ENCODE results near the gene EFL1. TPM values are rescaled to one million over a fixed set of nuclear protein-coding genes. Genes with fewer than 3 reads are reported as not detected.
"Not testable (repeated sequence)": the region's sequence is repeated elsewhere in the genome, so short reads cannot be mapped to it uniquely, and the experiment has no call there.

Gene EFL1
- polyA plus RNA-seq (2013, experiment 1 of 2) = 14.0 TPM
- polyA plus RNA-seq (2013, experiment 2 of 2) = 15.7 TPM

DNA sequence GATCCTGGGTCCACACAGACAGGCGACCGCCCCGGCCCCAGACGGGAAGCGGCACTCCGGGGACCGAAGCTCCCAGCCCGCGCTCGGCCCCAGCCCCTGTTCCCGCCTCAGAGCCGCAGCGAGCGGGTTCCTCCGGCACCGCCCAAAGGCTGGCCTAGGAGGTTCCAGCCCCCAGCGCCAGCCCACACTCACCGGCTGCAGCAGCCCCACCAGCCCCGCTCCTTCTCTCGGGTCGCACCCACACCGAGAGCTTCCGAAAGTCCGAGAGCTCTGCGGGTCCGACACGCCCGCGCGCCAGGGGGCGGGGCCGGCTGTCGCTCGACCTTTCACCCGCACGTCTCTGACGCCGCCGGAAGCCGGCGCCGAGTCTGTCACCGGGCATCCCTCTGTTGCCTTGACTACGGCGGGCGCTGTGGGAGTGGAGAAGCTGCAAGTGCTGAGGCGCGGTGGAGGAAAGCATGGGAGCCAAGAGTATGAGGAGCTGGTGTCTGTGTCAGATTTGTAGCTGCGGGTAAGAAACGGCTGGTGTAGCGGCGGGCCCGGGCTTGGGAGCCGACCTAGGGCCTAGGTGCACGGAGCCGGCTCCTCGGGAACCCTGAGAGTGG, at the start of gene EFL1, which contains the start of gene SAXO2:
EFL1 (minus strand) TSS at position 313 of the 605 bp plus-strand sequence. CDS start 956 bp downstream, outside the sequence.
SAXO2 (plus strand) TSS at position 397 of the 605 bp plus-strand sequence; CDS start at position 459, 62 bp downstream.
- WGBS, 2 experiments (ENCODE audit: insufficient coverage in 2 of 2) = 0 to 1% methylated on average over 44 to 47 of the region's 57 CpGs

DNA sequence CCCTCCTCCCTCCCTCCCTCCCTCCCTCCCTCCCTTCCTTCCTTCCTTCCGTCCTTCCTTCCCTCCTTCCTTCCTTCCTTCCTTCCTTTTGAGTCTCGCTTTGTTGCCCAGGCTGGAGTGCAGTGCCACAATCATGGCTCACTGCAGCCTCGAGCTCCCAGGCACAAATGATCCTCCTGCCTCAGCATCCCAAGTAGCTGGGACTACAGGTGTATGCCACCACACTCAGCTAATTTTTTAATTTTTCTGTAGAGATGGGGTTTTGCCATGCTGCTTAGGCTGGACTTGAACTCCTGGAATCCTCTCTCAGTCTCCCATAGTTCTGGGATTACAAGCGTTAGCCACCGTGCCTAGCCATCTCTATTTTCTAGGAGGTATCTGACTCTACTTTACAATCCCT, 48.8 kb upstream of the EFL1 start:
- 85 to 97% methylated on average over 2 to 4 of the region's 5 CpGs for WGBS, 2 experiments (ENCODE audit: insufficient coverage in 2 of 2)
- not testable (repeated sequence) for H3K4me3 ChIP-seq (ENCODE audit: extremely low read depth, insufficient read depth, low read length, poor library complexity, severe bottlenecking); H3K9me3 ChIP-seq (ENCODE audit: control insufficient read depth, low read length)

More for the DNA sequence above, at the start of gene EFL1, which contains the start of gene SAXO2:
- Histone ChIP-seq H3K27ac (ENCODE audit: low read depth, low read length, severe bottlenecking) (peak within 1 kb of the TSS; percentile 54), H3K9me3 (ENCODE audit: control insufficient read depth, low read length) (no peaks in the 10 kb centered on the region), H3K36me3 (ENCODE audit: control insufficient read depth, insufficient read depth, low read length) (peaks cover 6% of the 10 kb centered on the region), H3K4me3 (ENCODE audit: extremely low read depth, insufficient read depth, low read length, poor library complexity, severe bottlenecking) (peak within 1 kb of the TSS; percentile 70), H3K4me1 (ENCODE audit: control insufficient read depth, insufficient read depth, low read length, poor library complexity, severe bottlenecking) (no peaks in the 10 kb centered on the region)

DNA sequence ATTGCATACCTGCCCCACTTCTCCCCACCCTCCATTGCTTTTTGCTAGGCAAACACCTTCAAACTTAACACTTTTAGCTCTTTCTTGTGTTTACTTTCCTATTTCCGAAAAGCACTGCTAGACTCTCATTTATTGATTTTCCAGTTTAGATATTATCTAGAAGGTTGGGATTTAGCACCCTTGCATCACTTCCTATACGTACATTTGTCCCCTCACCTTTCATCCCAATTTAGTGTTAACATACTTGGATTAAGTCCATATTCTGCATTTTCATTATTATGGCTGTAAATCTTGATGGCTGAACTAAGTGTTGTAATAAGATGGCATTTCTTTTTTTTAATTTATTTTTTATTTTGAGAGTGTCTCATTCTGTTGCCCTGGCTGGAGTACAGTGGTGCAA, 47.3 kb upstream of the EFL1 start:
- Histone ChIP-seq H3K27ac (ENCODE audit: low read depth, low read length, severe bottlenecking) (no peak overlapping the region), H3K4me1 (ENCODE audit: control insufficient read depth, insufficient read depth, low read length, poor library complexity, severe bottlenecking) (peaks cover 9% of the 10 kb centered on the region), H3K9me3 (ENCODE audit: control insufficient read depth, low read length) (no peaks in the 10 kb centered on the region), H3K36me3 (ENCODE audit: control insufficient read depth, insufficient read depth, low read length) (no peaks in the 10 kb centered on the region), H3K4me3 (ENCODE audit: extremely low read depth, insufficient read depth, low read length, poor library complexity, severe bottlenecking) (no peak overlapping the region)
- WGBS, 2 experiments (ENCODE audit: insufficient coverage in 2 of 2) = no CpG with 5 or more reads among the region's 2 CpGs

More for the DNA sequence above, 48.8 kb upstream of the EFL1 start:
- H3K36me3 ChIP-seq (ENCODE audit: control insufficient read depth, insufficient read depth, low read length); H3K27ac ChIP-seq (ENCODE audit: low read depth, low read length, severe bottlenecking); H3K4me1 ChIP-seq (ENCODE audit: control insufficient read depth, insufficient read depth, low read length, poor library complexity, severe bottlenecking): not testable (repeated sequence)

DNA sequence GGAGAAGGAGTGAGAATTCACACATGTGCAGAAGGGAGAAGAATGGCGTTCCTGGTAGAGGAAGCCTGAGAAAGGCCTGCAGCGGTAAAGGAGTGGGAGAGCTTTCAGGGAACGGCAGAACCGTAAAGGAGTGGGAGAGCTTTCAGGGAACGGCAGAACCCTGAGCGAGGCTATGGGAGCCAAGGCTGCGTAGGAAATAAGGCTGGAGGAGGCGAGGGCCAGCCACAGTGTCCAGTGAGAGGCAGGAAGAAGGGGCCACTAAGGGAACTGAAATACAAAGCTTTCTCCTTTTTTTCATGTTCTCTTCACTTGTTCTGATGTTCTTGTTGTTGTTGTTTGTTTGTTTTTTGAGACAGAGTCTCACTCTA, 45.2 kb upstream of the EFL1 start:
- Histone ChIP-seq H3K27ac (ENCODE audit: low read depth, low read length, severe bottlenecking) (no peak overlapping the region), H3K36me3 (ENCODE audit: control insufficient read depth, insufficient read depth, low read length) (no peaks in the 10 kb centered on the region), H3K4me1 (ENCODE audit: control insufficient read depth, insufficient read depth, low read length, poor library complexity, severe bottlenecking) (peaks cover 2% of the 10 kb centered on the region), H3K4me3 (ENCODE audit: extremely low read depth, insufficient read depth, low read length, poor library complexity, severe bottlenecking) (no peak overlapping the region), H3K9me3 (ENCODE audit: control insufficient read depth, low read length) (no peaks in the 10 kb centered on the region)
- WGBS, 2 experiments (ENCODE audit: insufficient coverage in 2 of 2) = 92 to 100% methylated on average over 6 of the region's 8 CpGs

DNA sequence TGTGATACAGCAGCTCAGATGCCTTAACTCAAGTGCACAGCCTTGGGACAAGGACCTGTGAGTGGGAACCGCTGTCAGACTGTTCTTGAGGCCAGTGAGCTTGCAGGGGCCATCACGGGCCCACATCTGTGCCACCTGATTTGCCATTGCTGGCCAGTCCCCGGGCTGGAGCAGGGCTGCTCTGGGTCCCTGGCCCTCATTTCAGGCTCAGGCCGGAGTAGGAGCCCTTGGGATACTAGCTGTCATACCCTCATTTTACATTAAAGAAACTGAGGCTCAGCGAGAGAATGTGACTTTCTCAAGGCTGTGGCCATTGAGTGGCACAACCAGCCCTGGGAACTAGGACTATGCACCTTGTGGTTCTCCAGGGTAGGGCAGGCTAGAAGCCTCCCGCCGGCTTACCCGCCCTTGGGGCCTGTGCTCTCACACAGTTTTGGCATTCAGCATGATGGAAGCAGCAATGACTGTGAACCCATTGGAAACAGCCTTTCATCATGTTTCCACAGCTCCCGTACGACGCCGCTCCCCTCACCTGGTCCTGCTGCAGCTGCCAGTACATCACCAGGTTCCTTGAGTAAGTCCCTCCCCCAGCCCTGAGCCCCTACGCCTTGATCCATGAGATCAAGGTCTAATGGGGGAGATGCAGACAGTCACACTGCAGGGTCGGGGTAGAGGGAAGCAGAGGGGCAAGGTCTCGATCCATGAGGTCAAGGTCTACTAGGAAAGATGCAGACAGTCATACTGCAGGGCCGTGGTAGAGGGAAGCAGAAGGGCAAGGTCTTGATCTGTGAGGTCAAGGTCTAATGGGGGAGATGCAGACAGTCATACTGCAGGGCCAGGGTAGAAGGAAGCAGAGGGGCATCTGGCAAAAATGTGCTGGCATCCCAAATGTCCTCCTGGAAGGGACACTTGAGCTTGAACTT, 44.5 kb upstream of the EFL1 start:
- Histone ChIP-seq H3K27ac (ENCODE audit: low read depth, low read length, severe bottlenecking) (no peak overlapping the region), H3K9me3 (ENCODE audit: control insufficient read depth, low read length) (no peaks in the 10 kb centered on the region), H3K4me1 (ENCODE audit: control insufficient read depth, insufficient read depth, low read length, poor library complexity, severe bottlenecking) (no peaks in the 10 kb centered on the region), H3K36me3 (ENCODE audit: control insufficient read depth, insufficient read depth, low read length) (no peaks in the 10 kb centered on the region), H3K4me3 (ENCODE audit: extremely low read depth, insufficient read depth, low read length, poor library complexity, severe bottlenecking) (no peak overlapping the region)
- WGBS, 2 experiments (ENCODE audit: insufficient coverage in 2 of 2) = 89 to 92% methylated on average over 14 to 16 of the region's 16 CpGs

DNA sequence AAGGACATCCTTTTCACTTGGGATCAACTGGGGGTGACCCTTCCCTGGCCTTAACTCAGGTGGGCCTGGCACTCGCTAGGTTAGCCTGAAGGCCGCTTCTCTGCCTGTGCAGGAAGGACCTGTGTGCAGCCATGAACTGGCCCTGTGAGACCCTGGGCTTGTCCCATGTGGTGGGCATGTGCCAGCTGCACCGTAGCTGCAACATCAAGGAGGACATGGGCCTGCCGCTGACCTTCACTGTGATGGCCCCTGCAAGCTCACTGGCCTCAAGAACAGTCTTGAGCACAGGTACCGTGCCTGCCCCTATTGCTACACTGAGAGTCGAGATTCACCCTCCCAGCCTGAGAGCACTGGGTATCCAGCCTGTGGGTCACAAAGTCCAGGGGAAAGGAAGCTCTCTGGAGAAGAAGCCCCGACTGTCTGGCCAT, 43.1 kb upstream of the EFL1 start:
- Histone ChIP-seq H3K27ac (ENCODE audit: low read depth, low read length, severe bottlenecking) (no peak overlapping the region), H3K9me3 (ENCODE audit: control insufficient read depth, low read length) (no peaks in the 10 kb centered on the region), H3K36me3 (ENCODE audit: control insufficient read depth, insufficient read depth, low read length) (no peaks in the 10 kb centered on the region), H3K4me1 (ENCODE audit: control insufficient read depth, insufficient read depth, low read length, poor library complexity, severe bottlenecking) (peaks cover 4% of the 10 kb centered on the region), H3K4me3 (ENCODE audit: extremely low read depth, insufficient read depth, low read length, poor library complexity, severe bottlenecking) (no peak overlapping the region)
- 83 to 96% methylated on average over 5 of the region's 7 CpGs for WGBS, 2 experiments (ENCODE audit: insufficient coverage in 2 of 2)

DNA sequence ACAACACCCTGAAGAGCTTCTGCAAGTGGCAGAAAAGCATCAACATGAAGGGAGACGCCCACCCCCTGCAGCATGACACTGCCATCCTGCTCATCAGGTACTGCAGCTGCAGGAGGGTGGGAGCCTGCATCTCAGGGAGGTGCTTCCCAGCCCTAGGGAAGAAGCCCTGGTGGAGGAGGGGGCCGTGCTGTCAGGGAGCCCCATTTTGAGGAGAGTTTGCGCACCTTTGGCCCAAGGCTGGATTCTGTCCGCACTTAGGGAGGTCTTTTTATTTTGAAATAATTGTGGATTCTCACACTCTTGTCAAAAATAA, 42.2 kb upstream of the EFL1 start:
- no peaks in the 10 kb centered on the region for H3K9me3 ChIP-seq (ENCODE audit: control insufficient read depth, low read length)
- no peak overlapping the region for H3K4me3 ChIP-seq (ENCODE audit: extremely low read depth, insufficient read depth, low read length, poor library complexity, severe bottlenecking)
- peaks cover 6% of the 10 kb centered on the region for H3K4me1 ChIP-seq (ENCODE audit: control insufficient read depth, insufficient read depth, low read length, poor library complexity, severe bottlenecking)
- no peaks in the 10 kb centered on the region for H3K36me3 ChIP-seq (ENCODE audit: control insufficient read depth, insufficient read depth, low read length)
- 50 to 85% methylated on average over 2 to 4 of the region's 4 CpGs for WGBS, 2 experiments (ENCODE audit: insufficient coverage in 2 of 2)
- no peak overlapping the region for H3K27ac ChIP-seq (ENCODE audit: low read depth, low read length, severe bottlenecking)

DNA sequence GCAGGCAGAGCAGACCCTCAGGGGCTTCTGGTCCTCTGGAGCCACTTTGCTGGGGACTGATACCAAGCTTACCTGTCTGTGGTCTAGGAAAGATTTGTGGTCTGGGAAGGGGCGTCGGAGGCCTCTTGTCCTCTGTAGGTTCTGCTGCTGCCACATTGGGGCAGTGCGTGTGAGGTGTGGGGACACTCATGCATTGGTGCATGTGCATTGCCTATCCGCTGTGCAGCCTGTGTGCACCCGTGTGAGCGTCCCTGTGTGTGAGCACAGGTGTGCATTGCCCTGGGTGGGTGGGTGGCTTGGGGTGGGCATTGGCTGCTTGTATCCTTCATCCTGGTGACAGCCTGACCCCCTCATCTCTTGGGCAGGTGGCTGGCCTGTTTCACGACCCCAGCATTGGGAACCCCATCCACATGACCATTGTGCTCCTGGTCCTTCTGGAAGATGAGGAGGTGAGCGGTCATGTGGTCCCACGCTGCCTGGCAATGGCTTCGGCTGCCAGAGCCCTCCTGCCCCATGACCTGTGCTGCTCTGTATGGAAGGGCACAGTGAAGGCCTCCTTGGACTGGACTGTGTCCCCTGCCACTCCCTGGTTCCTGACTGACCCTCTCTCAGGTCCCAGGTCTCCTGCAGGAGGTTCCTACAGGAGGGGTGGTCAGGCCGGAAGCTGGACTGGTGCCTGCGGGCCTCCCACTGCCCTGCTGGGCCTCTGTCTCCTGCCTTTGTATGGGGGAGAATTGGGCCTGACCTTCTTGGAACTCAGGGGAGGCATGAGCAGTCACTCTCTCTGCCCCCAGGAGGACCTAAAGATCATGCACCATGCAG, 41.6 kb upstream of the EFL1 start:
- no peak overlapping the region for H3K4me3 ChIP-seq (ENCODE audit: extremely low read depth, insufficient read depth, low read length, poor library complexity, severe bottlenecking)
- H3K36me3 ChIP-seq (ENCODE audit: control insufficient read depth, insufficient read depth, low read length) = no peaks in the 10 kb centered on the region
- 95 to 97% methylated on average over 10 of the region's 12 CpGs for WGBS, 2 experiments (ENCODE audit: insufficient coverage in 2 of 2)
- no peak overlapping the region for H3K27ac ChIP-seq (ENCODE audit: low read depth, low read length, severe bottlenecking)
- no peaks in the 10 kb centered on the region for H3K9me3 ChIP-seq (ENCODE audit: control insufficient read depth, low read length)
- H3K4me1 ChIP-seq (ENCODE audit: control insufficient read depth, insufficient read depth, low read length, poor library complexity, severe bottlenecking) = peaks cover 6% of the 10 kb centered on the region

DNA sequence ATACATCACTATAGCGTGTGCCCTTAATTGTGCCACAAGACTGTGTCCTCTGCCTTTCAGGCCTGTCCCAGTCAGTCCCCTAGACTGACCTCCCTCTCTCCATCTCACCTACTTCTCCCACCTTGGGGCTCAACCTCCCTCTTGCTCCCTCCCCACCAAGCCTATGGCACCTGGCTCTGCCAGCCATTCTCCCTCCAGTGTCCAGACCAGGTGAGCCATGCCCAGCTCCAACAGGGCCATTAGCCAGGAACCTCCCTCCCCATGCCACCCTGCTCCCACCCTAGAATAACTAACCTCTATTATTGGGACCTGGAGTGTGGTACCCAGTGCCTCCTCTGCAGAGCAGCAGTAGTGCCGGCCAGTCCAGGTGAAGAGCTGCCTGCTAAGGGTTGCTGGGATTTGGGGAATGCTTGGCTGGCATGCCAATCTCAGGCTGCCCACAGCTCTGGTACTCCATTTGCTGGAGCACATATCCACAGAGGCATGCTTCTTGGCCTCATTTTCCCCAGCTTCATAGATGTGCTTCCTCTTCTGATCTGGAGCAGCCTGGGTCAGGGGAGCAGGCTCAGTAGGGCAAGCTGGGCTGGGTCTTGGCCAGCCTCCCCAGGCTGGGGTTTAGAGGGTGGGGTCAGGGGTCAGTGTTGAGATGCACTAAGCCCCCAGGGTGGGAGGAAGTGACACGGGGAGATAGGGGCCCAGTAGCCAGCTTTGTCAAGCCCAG, 38.9 kb upstream of the EFL1 start:
- no peak overlapping the region for H3K4me3 ChIP-seq (ENCODE audit: extremely low read depth, insufficient read depth, low read length, poor library complexity, severe bottlenecking)
- peaks cover 6% of the 10 kb centered on the region for H3K4me1 ChIP-seq (ENCODE audit: control insufficient read depth, insufficient read depth, low read length, poor library complexity, severe bottlenecking)

DNA sequence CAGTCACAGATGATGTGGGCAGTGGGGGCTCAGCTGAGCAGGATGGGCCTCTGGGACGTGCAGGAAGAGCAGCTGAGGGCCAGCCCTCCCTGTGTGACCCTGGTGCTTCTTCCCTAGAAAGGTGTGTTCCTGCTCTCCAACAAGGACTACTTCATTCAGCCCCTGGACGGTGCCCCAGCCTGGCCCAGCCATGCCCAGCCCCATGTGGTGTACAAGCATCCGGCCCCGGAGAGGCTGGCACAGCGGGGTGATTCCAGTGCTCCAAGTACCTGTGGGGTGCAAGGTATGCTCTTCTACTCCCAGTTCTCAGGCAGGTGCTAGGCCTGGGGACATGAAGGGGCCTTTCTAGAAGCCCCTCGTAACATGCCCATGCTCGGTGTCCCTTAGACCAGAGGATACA, 38.3 kb upstream of the EFL1 start:
- Histone ChIP-seq H3K27ac (ENCODE audit: low read depth, low read length, severe bottlenecking) (no peak overlapping the region), H3K9me3 (ENCODE audit: control insufficient read depth, low read length) (no peaks in the 10 kb centered on the region), H3K4me3 (ENCODE audit: extremely low read depth, insufficient read depth, low read length, poor library complexity, severe bottlenecking) (no peak overlapping the region), H3K4me1 (ENCODE audit: control insufficient read depth, insufficient read depth, low read length, poor library complexity, severe bottlenecking) (peaks cover 6% of the 10 kb centered on the region), H3K36me3 (ENCODE audit: control insufficient read depth, insufficient read depth, low read length) (no peaks in the 10 kb centered on the region)
- 88 to 97% methylated on average over 5 to 7 of the region's 7 CpGs for WGBS, 2 experiments (ENCODE audit: insufficient coverage in 2 of 2)

More for the DNA sequence above, 38.9 kb upstream of the EFL1 start:
- WGBS, 2 experiments (ENCODE audit: insufficient coverage in 2 of 2) = 82 to 92% methylated on average over 2 to 3 of the region's 3 CpGs
- no peaks in the 10 kb centered on the region for H3K36me3 ChIP-seq (ENCODE audit: control insufficient read depth, insufficient read depth, low read length)
- no peaks in the 10 kb centered on the region for H3K9me3 ChIP-seq (ENCODE audit: control insufficient read depth, low read length)
- H3K27ac ChIP-seq (ENCODE audit: low read depth, low read length, severe bottlenecking) = no peak overlapping the region
